GM21619 (cell line): ENCODE measurements around the gene OR5D18.
"Not testable (repeated sequence)": the region's sequence is repeated elsewhere in the genome, so short reads cannot be mapped to it uniquely, and the experiment has no call there.

Experiments used
- ATAC-seq: cut with Tn5 transposase; IDR thresholded peaks from one replicate; pipeline ENCODE4 v1.9.1; 2021; ENCODE audit not compliant: unreplicated experiment

OR5D18 gene

GRCh38 chr11:55819330-55819729 lies at the start of gene OR5D18:
Gene OR5D18 (plus strand): TSS chr11:55819630. CDS start chr11:55819630, 0 bp downstream.
- ATAC-seq: no peak

DNA sequence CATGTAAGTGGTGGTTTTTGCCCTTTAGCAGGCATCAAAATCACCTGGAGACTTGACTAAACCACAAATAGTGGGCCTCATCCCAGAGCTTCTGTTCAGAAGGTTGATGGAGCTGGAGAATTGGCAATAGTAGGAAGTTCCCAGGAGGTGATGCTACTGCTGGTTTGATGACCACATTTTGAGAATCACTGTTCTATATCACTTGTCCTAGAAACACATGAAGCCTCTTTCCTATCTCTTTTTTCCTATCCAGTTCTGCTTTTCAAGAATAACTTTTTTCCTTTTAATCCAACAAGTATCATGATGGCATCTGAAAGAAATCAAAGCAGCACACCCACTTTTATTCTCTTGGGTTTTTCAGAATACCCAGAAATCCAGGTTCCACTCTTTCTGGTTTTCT lies 46.3 kb upstream of the OR5D18 start, which contains the start of gene OR5D13:
Gene OR5D13, plus strand, starts transcription at position 301 of the 400 bp plus-strand sequence. Its CDS starts 0 bp downstream, at position 301.
- ATAC-seq: no peak

- ATAC-seq: no peak
Observed at GRCh38 chr11:55791606-55792005, 27.8 kb upstream of the OR5D18 start.

DNA sequence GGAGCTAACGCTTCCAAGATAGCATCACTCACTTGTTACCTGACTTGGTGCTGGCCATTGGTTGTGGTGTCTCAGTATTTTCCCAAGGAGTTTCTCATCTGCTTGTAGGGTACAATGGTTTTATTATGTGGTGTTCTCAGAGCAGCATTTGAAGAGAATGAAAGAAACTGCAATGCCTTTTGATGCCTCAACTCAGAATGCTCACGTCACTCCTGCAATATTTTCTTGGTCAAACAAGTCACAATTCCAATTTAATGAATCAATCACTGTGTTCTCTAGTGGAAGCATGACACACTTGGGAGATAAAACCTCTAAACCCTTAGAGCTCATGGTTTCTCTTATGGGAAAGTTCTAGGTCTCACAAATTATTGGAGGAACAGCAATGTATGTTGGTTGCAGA lies 26.1 kb upstream of the OR5D18 start:
- no peak for ATAC-seq

DNA sequence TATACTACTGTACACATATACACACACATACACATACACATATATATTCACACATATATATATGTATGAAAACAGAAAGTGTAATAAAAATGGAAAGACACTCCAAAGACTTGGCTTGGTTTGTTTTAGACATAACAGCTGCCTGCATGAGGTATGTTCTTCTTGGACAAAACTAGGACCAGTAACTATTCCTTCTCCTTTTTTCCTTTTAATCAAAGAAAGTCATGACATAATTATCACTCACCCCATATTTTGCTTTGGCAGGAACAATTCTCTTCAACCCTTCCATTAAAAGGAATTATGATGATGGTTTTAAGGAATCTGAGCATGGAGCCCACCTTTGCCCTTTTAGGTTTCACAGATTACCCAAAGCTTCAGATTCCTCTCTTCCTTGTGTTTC lies 24.2 kb upstream of the OR5D18 start, which contains the start of gene OR5D14:
Gene OR5D14, plus strand, starts transcription at position 301 of the 400 bp plus-strand sequence. Its CDS starts 0 bp downstream, at position 301.
- no peak for ATAC-seq

- ATAC-seq: no peak
Observed at GRCh38 chr11:55806248-55806647, 13.2 kb upstream of the OR5D18 start.

DNA sequence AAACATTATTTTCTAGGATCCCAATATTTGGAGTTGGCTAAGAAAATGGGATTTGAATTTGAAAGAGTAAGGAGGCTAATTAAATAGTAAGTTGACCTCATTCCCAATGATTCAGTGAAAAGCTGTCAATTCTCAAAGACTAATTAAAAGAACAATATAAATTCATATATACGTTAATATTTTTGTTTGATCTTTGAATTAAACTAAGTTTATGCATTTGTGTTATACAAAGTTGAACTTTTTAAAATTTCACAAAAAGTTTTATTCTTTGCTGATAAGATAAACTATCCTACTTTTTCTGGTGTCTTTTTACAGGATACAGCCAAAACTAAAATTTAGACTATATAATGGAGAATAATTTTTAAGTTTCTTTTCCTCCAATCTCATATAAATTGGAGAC lies 8.4 kb upstream of the OR5D18 start, which contains the start of gene OR5L1:
Gene OR5L1, plus strand, starts transcription at position 301 of the 400 bp plus-strand sequence. CDS start 100 bp downstream, outside the sequence.
- no peak for ATAC-seq

GRCh38 chr11:55826919-55827318 lies 7.5 kb downstream of the OR5D18 start, which contains the start of gene OR5L2:
Gene OR5L2 (plus strand): TSS chr11:55827219. CDS start chr11:55827219, 0 bp downstream.
- no peak for ATAC-seq

DNA sequence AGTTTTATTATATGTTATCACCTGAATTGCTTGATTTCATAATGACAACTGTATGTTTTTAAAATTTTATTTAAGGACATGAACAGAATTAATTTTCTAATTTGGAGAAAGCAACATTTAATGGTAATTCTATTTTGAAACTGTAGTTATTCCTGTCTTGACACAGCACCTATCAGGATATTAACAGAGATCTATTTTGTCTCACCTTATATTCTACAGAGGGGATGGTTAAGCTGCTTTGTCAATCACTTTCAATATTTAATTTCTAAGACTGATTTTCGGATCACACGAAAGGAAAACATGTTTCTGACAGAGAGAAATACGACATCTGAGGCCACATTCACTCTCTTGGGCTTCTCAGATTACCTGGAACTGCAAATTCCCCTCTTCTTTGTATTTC lies 19.0 kb downstream of the OR5D18 start, which contains the start of gene OR5D16:
Gene OR5D16, plus strand, starts transcription at position 301 of the 400 bp plus-strand sequence. Its CDS starts 0 bp downstream, at position 301.
- ATAC-seq: no peak

GRCh38 chr11:55847453-55847852 lies 28.0 kb downstream of the OR5D18 start:
- ATAC-seq: no peak

GRCh38 chr11:55849037-55849436 lies 29.6 kb downstream of the OR5D18 start:
- no peak for ATAC-seq

GRCh38 chr11:55852141-55852540 lies 32.7 kb downstream of the OR5D18 start:
- ATAC-seq: no peak

DNA sequence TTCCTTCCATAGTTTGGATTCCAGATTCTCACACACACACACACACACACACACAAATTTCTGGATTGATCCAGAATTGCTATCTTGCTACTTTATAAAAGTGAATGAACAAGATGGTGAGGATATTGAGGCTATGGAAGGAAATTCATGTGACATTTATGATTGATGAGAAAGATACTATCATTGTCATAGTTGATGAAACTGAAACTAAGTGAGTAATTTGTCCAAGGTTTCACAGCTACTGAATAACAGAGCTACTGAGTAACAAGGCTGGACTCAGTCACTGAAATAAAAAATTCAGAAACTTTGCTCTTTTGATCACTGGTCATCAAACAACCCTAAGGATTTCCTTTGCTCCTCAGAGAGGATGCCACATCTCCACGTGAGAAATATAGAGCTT lies 35.3 kb downstream of the OR5D18 start:
- ATAC-seq: no peak

- ATAC-seq: not testable (repeated sequence)
Observed at GRCh38 chr11:55867354-55867753, 47.9 kb downstream of the OR5D18 start.
